GM12878 (cell line): Measurements from ENCODE around the gene NOTCH4.
A peak's percentile ranks its signal among the peaks of the same experiment; 100 is the strongest.

Source experiments
- CHD1 ChIP-seq: IDR thresholded peaks from 2 replicates; pipeline ENCODE4 v1.6.1; 2012; ENCODE audit warnings: low read depth, low read length, improper control_type of control experiment
- EZH2 ChIP-seq: IDR thresholded peaks from 2 replicates; pipeline ENCODE4 v1.6.1; 2012; ENCODE audit warnings: low read depth, mild to moderate bottlenecking, control low read depth, inconsistent platforms, low read length, borderline replicate concordance; ENCODE audit not compliant: control insufficient read depth
- HDAC2 ChIP-seq: fragments of 200-600 bp; sonication (generic); IDR thresholded peaks from 2 replicates; pipeline ENCODE4 v1.6.1; 2017
- HDAC6 ChIP-seq: fragments of 200-600 bp; sonication (generic); IDR thresholded peaks from one replicate; pipeline ENCODE4 v1.8.0; 2017; ENCODE audit warnings: antibody characterized with exemption; ENCODE audit not compliant: unreplicated experiment
- JUNB ChIP-seq: IDR thresholded peaks from 2 replicates; pipeline ENCODE4 v1.6.1; 2016; ENCODE audit warnings: antibody characterized with exemption, mild to moderate bottlenecking
- JUND ChIP-seq: IDR thresholded peaks from 2 replicates; pipeline ENCODE4 v1.6.1; 2012; ENCODE audit warnings: low read depth, mild to moderate bottlenecking, low read length, improper control_type of control experiment, moderate library complexity
- NRF1 ChIP-seq: conservative IDR thresholded peaks from 2 replicates; pipeline ENCODE4 v1.6.1; 2011; ENCODE audit warnings: mild to moderate bottlenecking, low read depth, low read length, improper control_type of control experiment
- POLR2A ChIP-seq: IDR thresholded peaks from 2 replicates; pipeline ENCODE4 v1.6.1; 2011; ENCODE audit warnings: low read depth, mild to moderate bottlenecking, low read length
- POLR2AphosphoS5 ChIP-seq: IDR thresholded peaks from 2 replicates; pipeline ENCODE4 v1.6.1; 2011; ENCODE audit warnings: mild to moderate bottlenecking, low read length, inconsistent platforms
- SIX5 ChIP-seq: IDR thresholded peaks from 2 replicates; pipeline ENCODE4 v1.6.1; 2011; ENCODE audit warnings: mild to moderate bottlenecking, low read depth, low read length, moderate library complexity; ENCODE audit not compliant: severe bottlenecking
- ZNF207 ChIP-seq: fragments of 450-650 bp; IDR thresholded peaks from 2 replicates; pipeline ENCODE4 v1.6.1; 2014; ENCODE audit warnings: antibody characterized with exemption, mild to moderate bottlenecking, borderline replicate concordance
- TF ChIP-seq, protein P1 (sequence below), 3 experiments: IDR thresholded peaks in 2 of 3; conservative IDR thresholded peaks in 1 of 3; 2 replicates each; pipeline ENCODE4 v1.5.1; 2011; ENCODE audit warnings: low read depth in 3 of 3, low read length in 3 of 3, mild to moderate bottlenecking in 3 of 3, control low read depth in 2 of 3, moderate library complexity in 2 of 3, inconsistent platforms in 1 of 3, mixed read lengths in 1 of 3; ENCODE audit not compliant: control insufficient read depth in 2 of 3, insufficient read depth in 1 of 3; ENCODE audit errors: extremely low read depth in 1 of 3
- TF ChIP-seq, protein P2 (sequence below): IDR thresholded peaks from 2 replicates; pipeline ENCODE4 v1.6.1; 2012; ENCODE audit warnings: low read depth, low read length, improper control_type of control experiment
- TF ChIP-seq, protein P3 (sequence below): IDR thresholded peaks from 2 replicates; pipeline ENCODE4 v1.6.1; 2011; ENCODE audit warnings: borderline replicate concordance, low read depth, mild to moderate bottlenecking, moderate library complexity, mixed read lengths, low read length; ENCODE audit not compliant: insufficient read depth; ENCODE audit errors: extremely low read length

DNA sequence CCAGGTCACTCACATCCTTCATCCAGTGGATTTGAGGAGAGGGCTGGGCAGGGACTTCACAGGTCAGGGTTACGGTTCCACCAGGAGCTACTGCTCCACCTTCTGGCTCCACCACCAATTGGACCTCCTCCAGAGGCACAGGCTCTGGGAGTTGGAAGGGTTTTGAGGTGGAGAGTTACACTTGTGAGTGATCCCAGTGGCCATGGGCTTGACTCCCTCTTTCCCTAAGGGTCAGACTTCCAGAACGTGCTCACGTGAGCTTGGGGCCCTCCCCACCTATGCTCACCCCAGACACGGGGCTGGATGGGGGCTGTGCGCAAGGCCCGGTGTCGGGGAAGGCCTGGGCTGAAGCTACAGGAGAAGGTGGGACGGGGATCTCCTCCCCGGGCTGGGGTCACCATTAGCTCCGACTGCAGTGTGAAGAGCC is 41.3 kb downstream of the NOTCH4 start:
- TF ChIP-seq, protein P1, sequence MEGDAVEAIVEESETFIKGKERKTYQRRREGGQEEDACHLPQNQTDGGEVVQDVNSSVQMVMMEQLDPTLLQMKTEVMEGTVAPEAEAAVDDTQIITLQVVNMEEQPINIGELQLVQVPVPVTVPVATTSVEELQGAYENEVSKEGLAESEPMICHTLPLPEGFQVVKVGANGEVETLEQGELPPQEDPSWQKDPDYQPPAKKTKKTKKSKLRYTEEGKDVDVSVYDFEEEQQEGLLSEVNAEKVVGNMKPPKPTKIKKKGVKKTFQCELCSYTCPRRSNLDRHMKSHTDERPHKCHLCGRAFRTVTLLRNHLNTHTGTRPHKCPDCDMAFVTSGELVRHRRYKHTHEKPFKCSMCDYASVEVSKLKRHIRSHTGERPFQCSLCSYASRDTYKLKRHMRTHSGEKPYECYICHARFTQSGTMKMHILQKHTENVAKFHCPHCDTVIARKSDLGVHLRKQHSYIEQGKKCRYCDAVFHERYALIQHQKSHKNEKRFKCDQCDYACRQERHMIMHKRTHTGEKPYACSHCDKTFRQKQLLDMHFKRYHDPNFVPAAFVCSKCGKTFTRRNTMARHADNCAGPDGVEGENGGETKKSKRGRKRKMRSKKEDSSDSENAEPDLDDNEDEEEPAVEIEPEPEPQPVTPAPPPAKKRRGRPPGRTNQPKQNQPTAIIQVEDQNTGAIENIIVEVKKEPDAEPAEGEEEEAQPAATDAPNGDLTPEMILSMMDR (IDR thresholded peaks at IDR 0.05 in 2 of 3, conservative IDR thresholded peaks at IDR 0.05 in 1 of 3; ENCODE audit: control insufficient read depth in 2 of 3, extremely low read depth in 1 of 3, insufficient read depth in 1 of 3, low read depth in 3 of 3, low read length in 3 of 3), result no peak
- TF ChIP-seq POLR2A (peak; percentile 31), JUNB (no peak), HDAC6 (no peak), POLR2AphosphoS5 (no peak), CHD1 (no peak), EZH2 (no peak), NRF1 (no peak), HDAC2 (no peak), JUND (no peak), SIX5 (no peak), ZNF207 (no peak)
- TF ChIP-seq, protein P2, sequence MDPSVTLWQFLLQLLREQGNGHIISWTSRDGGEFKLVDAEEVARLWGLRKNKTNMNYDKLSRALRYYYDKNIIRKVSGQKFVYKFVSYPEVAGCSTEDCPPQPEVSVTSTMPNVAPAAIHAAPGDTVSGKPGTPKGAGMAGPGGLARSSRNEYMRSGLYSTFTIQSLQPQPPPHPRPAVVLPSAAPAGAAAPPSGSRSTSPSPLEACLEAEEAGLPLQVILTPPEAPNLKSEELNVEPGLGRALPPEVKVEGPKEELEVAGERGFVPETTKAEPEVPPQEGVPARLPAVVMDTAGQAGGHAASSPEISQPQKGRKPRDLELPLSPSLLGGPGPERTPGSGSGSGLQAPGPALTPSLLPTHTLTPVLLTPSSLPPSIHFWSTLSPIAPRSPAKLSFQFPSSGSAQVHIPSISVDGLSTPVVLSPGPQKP, result no peak
- TF ChIP-seq, protein P3, sequence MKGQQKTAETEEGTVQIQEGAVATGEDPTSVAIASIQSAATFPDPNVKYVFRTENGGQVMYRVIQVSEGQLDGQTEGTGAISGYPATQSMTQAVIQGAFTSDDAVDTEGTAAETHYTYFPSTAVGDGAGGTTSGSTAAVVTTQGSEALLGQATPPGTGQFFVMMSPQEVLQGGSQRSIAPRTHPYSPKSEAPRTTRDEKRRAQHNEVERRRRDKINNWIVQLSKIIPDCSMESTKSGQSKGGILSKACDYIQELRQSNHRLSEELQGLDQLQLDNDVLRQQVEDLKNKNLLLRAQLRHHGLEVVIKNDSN, result no peak
